ENCODE results near the gene FCER2. TPM values are rescaled to one million over a fixed set of nuclear protein-coding genes. Genes with fewer than 3 reads are reported as not detected.

Gene FCER2
- total RNA-seq, 1 donor from 2014 or later = not detected

DNA sequence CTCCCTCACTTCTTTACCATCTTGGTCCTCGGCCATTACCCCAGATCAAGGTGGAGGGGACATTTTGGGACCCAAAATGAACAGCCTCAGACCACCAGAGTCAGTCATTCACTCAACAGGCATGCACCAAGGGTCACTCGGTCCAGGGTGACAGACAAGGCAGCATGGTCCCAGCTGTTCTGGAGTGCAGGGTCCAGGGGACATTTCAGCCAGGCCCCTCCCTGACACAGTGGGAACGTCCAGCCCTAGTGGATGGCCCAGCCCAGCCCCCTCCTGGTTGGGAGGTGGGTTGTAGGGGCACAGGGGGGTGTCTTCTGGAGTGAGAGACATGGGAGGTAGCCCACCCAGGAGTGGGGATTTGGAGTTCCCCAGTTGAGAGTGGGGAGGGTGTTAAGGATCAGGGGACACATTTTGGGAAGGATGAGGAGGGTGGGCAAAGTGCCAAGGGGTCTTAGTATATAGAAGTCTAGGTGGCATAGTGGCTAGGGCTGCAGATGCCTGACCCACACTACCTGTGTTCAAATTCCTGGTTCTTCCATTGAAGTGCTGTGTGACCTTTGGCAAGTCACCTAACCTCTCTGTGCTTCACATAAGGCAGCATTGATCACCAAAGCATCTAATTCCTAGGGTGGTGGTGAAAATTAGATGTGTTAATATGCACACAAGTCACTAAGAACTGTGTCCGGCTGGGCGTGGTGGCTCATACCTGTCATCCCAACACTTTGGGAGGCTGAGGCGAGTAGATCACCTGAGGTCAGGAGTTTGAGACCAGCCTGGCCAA is 2.5 kb upstream of the FCER2 start:
- DNase-seq (ENCODE audit: extremely low read depth, low read depth, low spot score) = no peak

DNA sequence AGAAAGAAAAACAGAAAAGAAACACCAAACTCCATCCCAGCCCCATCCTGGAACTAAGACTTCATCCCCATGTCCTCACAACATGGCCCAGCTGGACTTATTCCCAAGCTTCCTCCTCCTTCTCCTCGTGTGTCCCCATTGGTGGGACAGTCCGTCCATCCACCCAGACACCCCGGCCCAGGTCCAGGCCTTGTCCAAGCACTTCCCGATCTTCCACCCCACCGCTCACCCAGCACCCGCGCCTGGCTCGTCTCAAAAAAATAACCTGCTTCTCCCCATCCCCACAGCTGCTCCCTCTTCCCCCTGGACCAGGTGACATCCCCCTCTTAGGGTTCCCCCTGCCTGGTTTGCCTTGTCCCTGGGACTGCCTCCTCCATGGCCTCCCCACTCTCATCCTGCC is 1.4 kb upstream of the FCER2 start:
- no peak for DNase-seq (ENCODE audit: extremely low read depth, low read depth, low spot score)

DNA sequence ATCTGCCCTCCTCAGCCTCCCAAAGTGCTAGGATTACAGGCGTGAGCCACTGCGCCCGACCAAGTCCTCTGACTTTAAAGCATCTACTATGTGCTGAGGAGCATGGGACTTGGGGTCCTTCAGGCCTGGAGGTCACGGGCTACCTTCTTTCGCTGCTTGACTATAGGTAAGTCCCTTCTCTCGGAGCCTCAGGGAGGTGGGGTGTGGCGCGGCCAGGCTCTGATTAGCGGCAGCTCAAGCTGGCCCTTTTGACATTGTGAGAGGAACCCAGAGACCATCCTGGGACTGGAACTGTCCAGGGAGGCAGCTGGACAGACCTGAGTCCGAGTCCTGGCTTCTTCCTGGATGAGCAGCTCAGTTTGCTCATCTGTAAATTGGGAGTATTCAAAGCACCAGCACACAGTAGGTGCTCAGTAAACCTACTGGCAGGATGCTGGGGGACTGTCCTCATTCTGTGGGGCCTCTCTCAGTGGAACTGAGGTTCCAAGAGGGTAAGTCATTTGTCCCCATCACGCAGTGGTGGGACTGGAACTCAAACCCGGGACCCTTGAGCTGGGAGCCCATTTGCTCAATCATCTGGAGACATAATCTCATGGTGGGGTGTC is 780 bp downstream of the FCER2 start:
- DNase-seq (ENCODE audit: extremely low read depth, low read depth, low spot score) = no peak

DNA sequence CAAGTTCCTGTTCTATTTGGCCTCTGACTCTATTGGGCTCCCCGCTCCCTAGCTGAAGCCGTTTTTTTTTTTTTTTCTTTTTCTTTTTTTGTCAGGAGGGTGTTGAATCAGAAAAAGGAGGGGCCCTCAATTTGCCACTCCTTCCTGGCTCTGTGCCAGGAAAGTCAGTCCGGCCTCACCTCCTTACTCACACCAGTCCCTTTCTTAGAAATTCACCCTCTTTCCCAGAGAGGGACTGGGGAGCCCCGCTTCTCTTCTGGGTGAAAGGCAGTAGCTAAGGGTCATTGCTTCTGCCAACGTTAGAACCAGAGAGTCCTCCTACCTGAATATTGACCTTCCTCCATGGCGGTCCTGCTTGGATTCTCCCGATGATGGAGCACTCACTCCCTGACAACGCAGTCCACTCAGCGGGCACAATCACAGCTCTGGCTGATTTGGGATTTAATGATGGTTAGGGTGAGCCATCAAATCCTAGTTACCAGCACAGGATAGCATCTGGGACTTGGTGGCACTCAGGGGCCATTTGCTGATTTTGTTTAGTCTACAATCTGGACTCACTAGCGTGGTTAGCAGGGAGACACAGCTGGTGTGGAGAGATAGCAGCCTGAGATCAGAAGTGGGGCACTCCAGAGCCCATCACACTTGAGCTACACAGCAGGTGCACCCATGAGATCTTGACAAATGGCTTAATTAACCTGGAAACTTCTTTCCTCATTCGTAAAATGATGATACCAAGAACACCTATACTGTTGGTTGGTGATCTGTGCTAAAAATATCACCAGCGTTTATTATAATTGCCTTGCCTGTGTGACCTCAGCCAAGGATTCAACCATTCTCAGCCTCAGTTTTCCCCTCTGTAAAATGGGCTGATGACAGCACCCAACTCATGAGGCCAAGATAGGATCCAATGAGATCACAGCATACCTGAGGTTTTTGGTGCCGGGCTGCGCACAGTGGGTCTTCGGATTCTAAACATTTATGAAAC is 2.2 kb downstream of the FCER2 start:
- no peak for DNase-seq (ENCODE audit: extremely low read depth, low read depth, low spot score)

DNA sequence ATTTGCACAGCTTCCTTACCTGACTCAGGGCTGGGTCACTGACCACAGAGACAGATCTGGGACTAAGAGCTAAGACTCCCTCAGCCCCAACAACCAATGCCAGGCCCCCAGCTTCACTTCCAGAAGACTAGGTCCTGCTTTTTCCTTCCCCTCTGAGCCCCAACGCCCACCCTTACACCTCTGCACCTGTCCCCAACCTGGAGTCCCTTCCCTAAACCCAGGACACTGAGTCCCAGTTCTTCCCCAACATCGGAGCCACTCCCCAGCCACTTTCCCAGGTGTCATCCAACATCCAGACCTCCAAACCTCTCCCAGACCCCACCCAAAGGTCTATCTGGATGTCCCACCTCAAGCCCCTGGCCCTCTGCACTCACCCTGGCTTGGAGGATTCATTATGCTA is 2.9 kb downstream of the FCER2 start:
- DNase-seq (ENCODE audit: extremely low read depth, low read depth, low spot score) = no peak

DNA sequence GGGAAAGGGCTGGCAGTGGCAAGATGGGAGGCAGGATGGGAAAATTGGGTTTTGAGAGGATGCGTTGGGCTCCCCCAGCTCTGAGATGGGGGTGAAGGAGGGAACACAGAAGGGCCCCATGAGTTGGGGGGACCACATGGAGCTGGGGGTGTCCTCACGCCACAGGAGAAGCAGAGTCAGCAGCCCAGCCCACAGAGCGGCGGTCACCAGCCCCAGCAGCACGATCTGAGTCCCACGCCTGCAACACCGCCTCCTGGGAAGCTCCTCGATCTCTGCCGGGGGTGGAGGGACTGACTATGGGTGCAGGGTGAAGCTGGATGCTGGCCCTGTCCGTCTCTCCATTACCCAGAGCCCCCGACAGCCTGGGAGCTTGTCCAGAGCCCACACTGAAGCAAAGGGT is 3.3 kb downstream of the FCER2 start:
- no peak for DNase-seq (ENCODE audit: extremely low read depth, low read depth, low spot score)

DNA sequence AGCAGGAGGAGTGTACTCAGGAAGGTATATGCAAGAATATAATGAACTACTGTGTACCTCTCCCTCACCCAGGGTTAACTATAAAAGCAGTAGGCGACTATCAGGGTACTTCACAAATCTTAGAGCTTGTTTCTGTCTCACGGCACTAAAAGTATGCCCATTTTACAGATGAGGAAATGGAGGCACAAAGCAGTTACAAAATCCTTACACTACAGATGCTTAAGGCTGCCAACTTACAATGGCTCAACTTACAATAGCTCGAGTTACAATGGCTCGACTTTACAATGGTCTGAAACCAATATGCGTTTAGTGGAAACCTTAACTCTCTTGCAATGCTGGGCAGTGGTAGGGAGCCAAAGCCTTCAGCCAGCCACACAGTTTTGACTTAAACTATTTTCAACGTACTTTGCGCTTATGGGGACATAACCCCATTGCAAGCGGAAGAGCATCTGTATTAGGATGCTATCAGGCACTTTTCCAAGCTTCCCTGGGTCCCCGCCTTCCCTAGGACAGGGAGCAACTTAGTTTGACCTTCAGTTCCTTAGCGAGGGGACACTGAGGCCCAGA is 4.1 kb downstream of the FCER2 start:
- no peak for DNase-seq (ENCODE audit: extremely low read depth, low read depth, low spot score)

DNA sequence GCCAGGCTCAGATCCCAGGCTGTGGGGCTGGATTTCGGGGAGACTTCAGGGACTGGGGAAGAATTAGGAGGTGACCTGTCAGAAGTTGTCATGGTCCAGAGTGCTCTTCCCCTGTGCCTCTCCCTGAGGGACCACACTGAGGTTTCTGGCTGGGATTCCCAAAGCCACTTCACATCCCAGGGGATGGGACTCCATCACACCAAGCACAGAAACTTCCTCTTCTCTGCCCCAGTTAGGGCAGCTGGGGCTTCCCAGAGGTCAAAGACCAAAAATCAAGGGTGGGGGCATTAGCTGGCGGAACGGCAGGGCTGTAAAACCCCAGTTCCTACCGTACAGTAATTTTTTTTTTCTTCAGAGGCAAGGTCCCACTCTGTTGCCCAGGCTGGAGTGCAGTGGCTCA is 7.4 kb downstream of the FCER2 start:
- no peak for DNase-seq (ENCODE audit: extremely low read depth, low read depth, low spot score)

DNA sequence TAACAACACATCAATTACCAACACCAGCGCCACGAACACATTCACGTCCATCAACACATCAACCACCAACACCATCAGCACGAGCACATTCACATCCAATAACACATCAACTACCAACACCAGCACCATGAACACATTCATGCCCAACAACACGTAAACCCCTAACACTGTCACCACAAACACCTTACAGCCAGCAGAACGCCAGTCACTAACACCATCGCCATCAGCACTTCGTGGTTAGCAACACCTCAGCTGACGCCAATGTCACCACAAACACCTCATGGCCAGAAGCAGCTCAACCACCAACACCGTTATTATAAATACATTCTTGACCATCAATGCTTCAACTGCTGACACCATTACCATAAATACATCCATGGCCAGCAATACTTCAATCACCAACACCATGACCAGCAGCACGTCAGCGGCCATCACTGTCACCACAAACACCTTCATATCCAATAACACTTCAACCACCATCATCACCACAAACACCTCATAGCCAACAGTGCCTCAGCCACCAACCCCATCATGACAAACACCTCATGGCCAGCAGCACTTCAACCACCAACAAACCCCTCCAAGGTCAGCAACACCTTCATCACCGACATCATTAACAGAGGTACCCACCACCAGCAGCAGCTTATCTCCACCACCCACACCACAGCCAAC is 9.4 kb downstream of the FCER2 start:
- DNase-seq (ENCODE audit: extremely low read depth, low read depth, low spot score) = no peak

DNA sequence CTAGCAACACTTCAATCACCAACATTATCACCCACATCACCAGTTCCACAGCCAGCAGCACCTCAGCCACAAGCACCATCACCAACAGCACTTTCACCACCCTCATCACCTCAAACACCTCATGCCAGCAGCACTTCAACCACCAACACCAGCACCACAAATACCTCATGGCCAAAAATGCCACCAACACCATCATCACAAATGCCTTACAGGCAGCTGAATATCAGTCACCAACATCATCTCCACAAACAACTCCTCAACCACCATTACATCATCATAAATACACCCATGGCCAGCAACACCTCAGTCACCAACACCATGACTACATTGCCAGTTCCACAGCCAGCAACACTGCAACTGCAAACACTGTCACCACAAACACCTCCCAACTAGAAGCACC is 10.4 kb downstream of the FCER2 start:
- no peak for DNase-seq (ENCODE audit: extremely low read depth, low read depth, low spot score)

DNA sequence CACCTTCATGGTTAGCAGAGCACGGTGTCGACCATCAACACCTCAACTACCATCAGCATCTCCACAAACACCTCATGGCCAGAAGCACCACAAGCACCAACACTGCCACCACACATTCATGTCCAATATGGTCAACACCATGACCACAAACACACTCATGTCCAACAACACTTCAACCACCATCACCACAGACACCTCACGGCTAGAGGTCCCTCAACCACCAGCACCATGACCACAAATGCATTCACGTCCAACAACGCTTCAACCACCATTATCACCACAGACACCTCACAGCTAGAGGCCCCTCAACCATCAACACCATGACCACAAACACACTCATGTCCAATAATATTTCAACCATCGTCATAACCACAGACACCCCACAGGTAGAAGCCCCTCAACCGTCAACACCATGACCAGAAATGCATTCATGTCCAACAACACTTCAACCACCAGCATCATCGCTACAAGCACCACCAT is 11.1 kb downstream of the FCER2 start:
- no peak for DNase-seq (ENCODE audit: extremely low read depth, low read depth, low spot score)

DNA sequence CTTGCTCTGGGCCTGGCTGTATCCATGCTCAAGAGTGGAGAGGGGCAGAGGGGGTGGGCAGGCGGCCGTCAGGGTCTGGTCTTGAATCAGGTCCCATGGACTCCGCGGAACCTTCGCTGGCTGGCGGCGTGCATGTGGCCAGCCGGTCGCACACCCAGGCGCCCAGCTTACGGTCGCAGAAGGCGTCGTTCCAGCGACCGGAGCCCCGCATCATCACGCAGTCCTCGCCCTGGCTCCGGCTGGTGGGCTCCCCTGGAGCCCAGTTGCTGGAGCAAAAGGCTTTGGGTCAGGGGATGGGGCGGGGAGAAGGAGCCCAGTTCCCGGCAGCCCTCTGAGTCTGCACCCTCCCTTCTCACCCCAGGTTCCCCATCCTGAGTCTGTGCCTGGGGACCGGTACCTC is 12.8 kb downstream of the FCER2 start:
- DNase-seq (ENCODE audit: extremely low read depth, low read depth, low spot score) = no peak

DNA sequence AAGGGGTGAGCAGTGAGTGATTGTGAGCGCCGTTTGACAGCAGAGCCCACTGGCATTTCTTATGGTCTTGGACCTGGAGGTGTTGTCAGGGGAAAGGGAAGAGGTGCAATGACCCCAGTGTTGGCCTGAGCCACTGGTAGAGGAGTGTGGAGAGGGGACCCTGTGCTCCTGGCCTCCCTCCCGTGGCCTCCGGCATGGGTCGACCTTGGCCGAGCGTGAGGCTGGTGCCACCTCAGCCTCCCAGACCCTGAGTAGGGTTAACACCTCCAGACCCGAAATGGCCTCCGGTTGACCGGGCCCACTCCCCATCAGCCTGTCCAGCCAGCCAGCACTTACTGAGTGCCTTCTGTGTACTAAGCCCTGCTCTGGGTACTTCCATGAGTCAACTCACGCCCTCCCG is 14.8 kb downstream of the FCER2 start:
- DNase-seq (ENCODE audit: extremely low read depth, low read depth, low spot score) = no peak

DNA sequence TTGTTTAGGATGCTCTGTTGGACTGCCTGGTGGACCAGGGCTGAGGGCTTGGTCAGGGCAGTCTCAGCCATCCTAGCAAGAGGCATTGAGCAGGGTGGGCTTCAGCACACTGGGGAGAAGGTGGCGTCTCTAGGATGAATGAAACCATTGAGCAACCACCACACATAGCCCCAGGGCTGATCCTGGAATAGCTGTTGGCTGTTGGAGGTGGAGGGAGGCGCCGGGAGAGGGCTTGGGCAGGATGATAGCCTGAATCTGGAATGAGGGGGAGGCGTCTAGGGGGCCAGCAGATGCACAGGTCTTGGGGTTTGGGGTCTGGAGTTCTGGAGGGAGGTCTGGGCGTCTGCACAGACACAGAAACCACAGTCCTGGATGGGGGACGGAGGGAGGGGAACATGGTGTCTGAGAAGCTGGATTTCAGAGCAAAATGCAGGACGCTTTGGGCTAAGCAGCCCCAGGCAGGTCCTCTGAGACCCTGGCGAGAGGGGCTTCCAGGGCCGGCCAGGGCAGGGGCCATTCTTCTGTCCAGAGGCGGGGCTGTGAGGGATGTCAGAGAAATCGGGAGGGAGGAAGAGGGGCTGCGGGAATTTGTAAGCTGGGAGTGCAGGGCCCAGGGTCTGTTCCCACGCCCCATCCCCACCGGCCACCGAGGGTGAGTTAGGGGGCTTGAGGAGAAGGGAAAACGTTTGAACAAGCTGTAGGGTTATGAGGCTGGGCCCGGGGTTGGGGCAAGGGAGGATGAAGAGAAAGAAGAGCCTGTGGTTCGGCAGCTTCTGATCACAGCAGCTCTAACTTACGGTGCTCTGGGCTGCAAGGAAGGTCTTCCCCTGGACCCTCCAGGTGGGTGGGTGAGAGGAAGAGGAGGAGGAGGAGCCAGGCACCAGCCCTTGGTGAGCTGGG is 16.1 kb downstream of the FCER2 start:
- no peak for DNase-seq (ENCODE audit: extremely low read depth, low read depth, low spot score)

DNA sequence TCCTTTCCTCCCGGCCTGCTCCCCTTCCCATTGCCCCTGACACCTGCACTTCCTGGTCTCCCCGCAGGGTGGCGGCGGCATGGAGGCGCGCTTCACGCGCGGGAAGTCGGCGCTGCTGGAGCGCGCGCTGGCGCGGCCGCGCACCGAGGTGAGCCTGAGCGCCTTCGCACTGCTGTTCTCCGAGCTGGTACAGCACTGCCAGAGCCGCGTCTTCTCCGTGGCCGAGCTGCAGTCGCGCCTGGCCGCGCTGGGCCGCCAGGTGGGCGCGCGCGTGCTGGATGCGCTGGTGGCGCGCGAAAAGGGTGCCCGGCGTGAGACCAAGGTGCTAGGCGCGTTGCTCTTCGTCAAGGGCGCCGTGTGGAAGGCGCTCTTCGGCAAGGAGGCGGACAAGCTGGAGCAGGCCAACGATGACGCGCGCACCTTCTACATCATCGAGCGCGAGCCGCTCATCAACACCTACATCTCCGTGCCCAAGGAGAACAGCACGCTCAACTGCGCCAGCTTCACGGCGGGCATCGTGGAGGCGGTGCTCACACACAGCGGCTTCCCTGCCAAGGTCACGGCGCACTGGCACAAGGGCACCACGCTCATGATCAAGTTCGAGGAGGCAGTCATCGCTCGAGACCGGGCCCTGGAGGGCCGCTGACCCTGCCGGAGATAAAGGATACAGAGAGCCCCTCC is 19.6 kb downstream of the FCER2 start:
- DNase-seq (ENCODE audit: extremely low read depth, low read depth, low spot score) = no peak

DNA sequence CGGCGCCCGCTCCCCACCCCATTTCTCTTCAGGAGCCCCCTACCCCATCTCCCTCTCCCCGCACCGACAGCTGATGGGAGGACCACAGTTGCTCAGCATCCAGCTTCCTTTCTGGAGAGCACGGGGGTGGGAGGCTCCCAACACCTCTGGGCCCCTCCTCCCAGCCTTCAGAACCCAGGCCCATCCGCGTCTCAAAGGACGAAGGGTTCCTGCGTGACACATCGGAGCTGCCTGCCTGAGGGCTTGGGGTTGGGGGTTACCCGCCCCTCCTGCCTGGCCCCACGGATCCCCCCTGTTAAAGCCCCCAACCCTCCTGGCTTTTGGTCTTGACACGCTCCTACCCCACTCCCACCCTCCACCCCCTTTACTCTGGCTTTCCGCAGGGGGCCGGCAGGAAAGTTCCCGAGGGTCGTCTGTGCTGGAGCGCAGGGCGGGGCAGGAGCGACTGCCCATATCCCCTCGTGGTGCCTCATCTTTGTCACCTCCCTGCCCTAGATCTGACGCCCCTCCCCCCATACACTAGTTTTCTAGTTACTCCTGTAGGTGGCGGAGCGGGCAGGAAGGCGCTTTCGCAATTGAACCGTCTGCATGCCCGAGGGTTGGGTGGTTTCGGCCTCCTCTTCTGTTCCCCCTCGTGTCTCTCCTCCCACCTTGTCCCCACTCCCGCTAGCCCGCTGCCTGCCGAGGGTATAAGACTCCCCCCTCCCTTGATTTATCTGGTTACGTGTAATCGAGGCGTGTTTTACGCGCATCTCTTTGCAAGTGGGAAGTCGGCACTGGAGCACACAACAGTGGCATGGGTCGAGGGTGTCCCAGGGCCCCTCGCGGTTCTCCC is 20.4 kb downstream of the FCER2 start:
- DNase-seq (ENCODE audit: extremely low read depth, low read depth, low spot score) = no peak

DNA sequence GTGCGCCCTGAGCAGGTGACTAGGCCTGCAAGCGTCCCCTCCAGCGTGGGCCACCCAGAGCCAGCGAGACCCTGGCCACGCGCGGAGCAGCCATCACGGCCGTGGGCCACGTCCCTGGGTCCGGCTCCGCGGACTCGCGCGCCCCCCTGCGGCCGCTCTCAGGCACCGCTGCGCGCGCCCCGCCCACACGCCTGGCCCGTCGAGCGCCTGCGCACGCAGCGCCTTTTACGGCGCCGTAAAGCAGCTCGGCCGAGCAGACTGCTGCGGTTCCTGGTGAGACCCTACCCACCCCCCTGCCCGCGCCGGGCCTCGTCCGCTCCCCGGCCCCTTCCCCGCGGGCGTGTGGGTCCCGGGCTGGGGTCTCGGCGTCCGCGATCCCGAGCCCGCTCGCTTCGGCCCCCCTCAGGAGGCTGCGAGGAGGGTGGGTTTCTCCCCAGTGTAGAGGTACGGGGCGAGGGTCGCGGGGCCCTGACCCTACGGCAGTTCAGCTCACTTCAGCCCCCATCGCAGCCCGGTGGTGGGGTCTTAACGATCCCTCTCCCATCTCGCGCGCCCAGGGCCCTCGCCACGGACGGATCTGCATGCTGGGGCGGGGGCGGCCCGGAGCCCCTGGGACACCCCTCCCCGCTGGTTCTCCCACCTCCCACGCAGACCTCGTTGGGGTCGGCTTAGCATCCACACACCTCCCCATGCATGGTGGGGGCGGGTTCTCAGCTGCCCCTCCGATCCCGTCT is 21.2 kb downstream of the FCER2 start, which contains the start of gene TRAPPC5:
Gene TRAPPC5, plus strand, starts transcription at position 228 of the 734 bp plus-strand sequence. CDS start 1,421 bp downstream, outside the sequence.
- no peak for DNase-seq (ENCODE audit: extremely low read depth, low read depth, low spot score)

Measured in glomerular endothelial cell (primary cell).